Liver (tissue), 9 donors: ENCODE data around the gene MYL6B. TPM values are rescaled to one million over a fixed set of nuclear protein-coding genes. Genes with fewer than 3 reads are reported as not detected.

ENCODE experiments used
- DNase-seq: peaks from one replicate; pipeline ENCODE4 v3.0.0-alpha.2; 2017; ENCODE audit warnings: low spot score
- H3K27ac ChIP-seq, 2 donors: one replicate each; pipeline ENCODE4 v1.7.0; 2013; ENCODE audit warnings: inconsistent platforms in 2 of 2, low read length in 2 of 2, control low read depth in 1 of 2, low read depth in 1 of 2, mild to moderate bottlenecking in 1 of 2
- H3K27me3 ChIP-seq, 4 donors: one replicate each; pipeline versions ENCODE4 v1.6.1 to v1.7.0; 2013; ENCODE audit warnings: low read length in 3 of 4, inconsistent platforms in 1 of 4, mild to moderate bottlenecking in 1 of 4, moderate library complexity in 1 of 4; ENCODE audit not compliant: control insufficient read depth in 4 of 4, insufficient read depth in 4 of 4
- H3K36me3 ChIP-seq, 4 donors: one replicate each; pipeline versions ENCODE4 v1.6.1 to v1.7.0; 2013; ENCODE audit warnings: low read length in 3 of 4, mild to moderate bottlenecking in 3 of 4, low read depth in 1 of 4, moderate library complexity in 1 of 4; ENCODE audit not compliant: control insufficient read depth in 4 of 4, insufficient read depth in 3 of 4
- H3K4me1 ChIP-seq, 4 donors: one replicate each; pipeline versions ENCODE4 v1.6.1 to v1.7.0; 2013; ENCODE audit warnings: low read length in 3 of 4, mild to moderate bottlenecking in 3 of 4, moderate library complexity in 1 of 4; ENCODE audit not compliant: control insufficient read depth in 4 of 4, insufficient read depth in 4 of 4
- H3K4me3 ChIP-seq, 3 donors: one replicate each; pipeline versions ENCODE4 v1.6.1 to v1.7.0; 2013; ENCODE audit warnings: low read length in 3 of 3, control low read depth in 1 of 3, low read depth in 1 of 3, mild to moderate bottlenecking in 1 of 3
- H3K9ac ChIP-seq, 2 donors: one replicate each; pipeline ENCODE4 v1.7.0; 2013; ENCODE audit warnings: low read length in 2 of 2, mild to moderate bottlenecking in 2 of 2, moderate library complexity in 2 of 2, control low read depth in 1 of 2, low read depth in 1 of 2
- H3K9me3 ChIP-seq, 4 donors: one replicate each; pipeline versions ENCODE4 v1.6.1 to v1.7.0; 2013; ENCODE audit warnings: low read length in 3 of 4; ENCODE audit not compliant: control insufficient read depth in 4 of 4
- EGR1 ChIP-seq, 2 donors: IDR thresholded peaks; 2 replicates each; pipeline ENCODE4 v1.6.1; 2016 to 2018; ENCODE audit warnings: antibody characterized with exemption in 2 of 2, low read depth in 2 of 2
- FOXA1 ChIP-seq: IDR thresholded peaks from 2 replicates; pipeline ENCODE4 v1.6.1; 2016; ENCODE audit warnings: antibody characterized with exemption
- FOXA2 ChIP-seq: IDR thresholded peaks from 2 replicates; pipeline ENCODE4 v1.6.1; 2016; ENCODE audit warnings: antibody characterized with exemption
- GABPA ChIP-seq, 2 donors: IDR thresholded peaks in 1 of 2; conservative IDR thresholded peaks in 1 of 2; 2 replicates each; pipeline ENCODE4 v1.6.1; 2016; ENCODE audit warnings: antibody characterized with exemption in 2 of 2, mild to moderate bottlenecking in 1 of 2, moderate library complexity in 1 of 2
- HNF4A ChIP-seq, 2 donors: conservative IDR thresholded peaks; 2 replicates each; pipeline ENCODE4 v1.6.1; 2016; ENCODE audit warnings: antibody characterized with exemption in 2 of 2, mild to moderate bottlenecking in 2 of 2
- HNF4G ChIP-seq: IDR thresholded peaks from 2 replicates; pipeline ENCODE4 v1.6.1; 2016; ENCODE audit warnings: antibody characterized with exemption
- JUND ChIP-seq, 2 donors: IDR thresholded peaks; 2 replicates each; pipeline ENCODE4 v1.6.1; 2016; ENCODE audit warnings: antibody characterized with exemption in 2 of 2
- NR2F2 ChIP-seq: IDR thresholded peaks from 2 replicates; pipeline ENCODE4 v1.6.1; 2016; ENCODE audit warnings: antibody characterized with exemption
- RAD21 ChIP-seq, 2 donors: IDR thresholded peaks; 2 replicates each; pipeline ENCODE4 v1.6.1; 2016; ENCODE audit warnings: antibody characterized with exemption in 2 of 2, mild to moderate bottlenecking in 2 of 2
- RXRA ChIP-seq, 2 donors: IDR thresholded peaks; 2 replicates each; pipeline ENCODE4 v1.6.1; 2017 to 2018; ENCODE audit warnings: antibody characterized with exemption in 2 of 2, mild to moderate bottlenecking in 1 of 2
- SP1 ChIP-seq: IDR thresholded peaks from 2 replicates; pipeline ENCODE4 v1.6.1; 2018; ENCODE audit warnings: antibody characterized with exemption, mild to moderate bottlenecking
- TAF1 ChIP-seq: conservative IDR thresholded peaks from 2 replicates; pipeline ENCODE4 v1.6.1; 2016; ENCODE audit warnings: antibody characterized with exemption, mild to moderate bottlenecking
- YY1 ChIP-seq: IDR thresholded peaks from 2 replicates; pipeline ENCODE4 v1.6.1; 2016; ENCODE audit warnings: antibody characterized with exemption, mild to moderate bottlenecking
- WGBS: extraction: QIAGEN DNeasy Blood & Tissue Kit; methylation state at CpG from one replicate; pipeline ENCODE4 v1.1.7; 2013; 5-methylcytosine and 5-hydroxymethylcytosine counted together
- polyA plus RNA-seq, 2 donors: library from polyadenylated mRNA; stranded (reverse) in 1 of 2; unstranded in 1 of 2; fragments of 200-250 nt in 1 of 2; fragments of >200 nt in 1 of 2; fragmentation: Nextera tagmentation in 1 of 2; extraction: Ambion mirVana in 1 of 2; gene quantifications; one replicate each; pipeline versions ENCODE4 v1.2.1 to v1.2.3, GENCODE V29; 2013 to 2015
- total RNA-seq, 2 donors: library from RNA; depleted of rRNA; stranded (reverse); fragments of >200 nt; gene quantifications; one replicate each; pipeline ENCODE4 v1.2.3, GENCODE V29; 2014
- TF ChIP-seq, protein P1 (sequence below): IDR thresholded peaks from 2 replicates; pipeline ENCODE4 v1.6.1; 2016; ENCODE audit warnings: antibody characterized with exemption
- TF ChIP-seq, protein P2 (sequence below): IDR thresholded peaks from 2 replicates; pipeline ENCODE4 v1.6.1; 2016; ENCODE audit warnings: antibody characterized with exemption, mild to moderate bottlenecking
- TF ChIP-seq, protein P3 (sequence below): IDR thresholded peaks from 2 replicates; pipeline ENCODE4 v1.6.1; 2016; ENCODE audit warnings: antibody characterized with exemption
- TF ChIP-seq, protein P4 (sequence below): fragments of 150-350 bp; IDR thresholded peaks from 2 replicates; pipeline ENCODE4 v1.5.1; 2017; ENCODE audit warnings: improper control_type of control experiment, low read depth, low read length; ENCODE audit not compliant: missing input control
- TF ChIP-seq, protein P5 (sequence below): IDR thresholded peaks from 2 replicates; pipeline ENCODE4 v1.6.1; 2016; ENCODE audit warnings: antibody characterized with exemption
- donor health status: healthy.
- donor health status: healthy.
- donor health status: healthy.
- donor health status: healthy.
- donor health status: healthy.

Gene MYL6B
- total and polyA plus RNA-seq, 4 donors: 3.7 to 14.2 (median 12.6) TPM

DNA sequence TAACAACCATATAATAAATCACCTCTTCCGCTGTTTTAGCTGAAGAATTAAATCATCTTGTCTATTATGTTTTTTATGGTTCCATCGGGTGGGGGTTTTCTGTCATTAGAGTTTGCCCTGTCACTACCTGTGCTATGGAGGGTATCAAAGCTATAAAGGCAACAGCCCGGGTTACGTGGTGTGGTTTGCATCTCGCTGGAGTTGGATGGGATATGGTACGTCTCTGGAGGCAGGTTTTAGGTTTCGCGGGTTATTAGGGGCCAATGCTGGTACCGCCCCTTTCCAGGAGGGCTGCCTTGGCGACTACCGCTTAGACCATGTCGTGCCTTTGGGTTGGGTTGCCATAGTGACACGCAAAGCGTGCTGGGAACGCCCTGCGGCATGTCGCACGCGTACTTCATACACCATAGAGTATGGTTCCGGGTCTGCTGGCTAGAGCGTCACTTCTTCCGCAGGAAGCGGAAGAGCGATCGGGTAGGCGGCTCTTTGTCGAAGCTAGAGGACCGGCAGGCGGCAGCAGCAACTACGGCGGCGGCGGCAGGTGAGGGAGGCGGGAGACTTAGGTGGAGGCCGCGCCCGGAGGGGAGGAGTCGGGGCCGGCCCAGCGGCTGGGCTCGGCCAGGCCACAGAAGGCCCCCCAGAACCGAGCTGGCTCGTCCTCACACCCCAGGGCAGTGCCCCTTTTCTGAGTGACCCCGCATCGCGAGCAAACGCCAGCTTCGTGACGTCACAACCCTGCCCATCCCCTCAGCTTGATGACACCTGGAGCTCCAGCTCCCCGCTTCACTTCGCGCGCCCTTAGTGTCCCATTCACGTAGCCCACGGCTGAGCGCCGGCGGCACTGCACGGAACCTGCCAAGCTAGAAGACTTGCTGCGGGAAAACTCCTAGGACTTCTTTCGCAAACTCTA is 34.4 kb upstream of the MYL6B start, which contains the start of gene ZC3H10:
Gene ZC3H10, plus strand, starts transcription at position 489 of the 910 bp plus-strand sequence. CDS start 2,297 bp downstream, outside the sequence.
- under 1% methylated on average over 61 of the region's 61 CpGs for WGBS

More for the DNA sequence above, 34.4 kb upstream of the MYL6B start, which contains the start of gene ZC3H10:
- peak within 1 kb of the TSS; percentile 93 to 96 for H3K27ac ChIP-seq
- H3K9me3 ChIP-seq: no peaks in the 10 kb centered on the region
- H3K36me3 ChIP-seq: peaks cover 0 to 6% (median 2%) of the 10 kb centered on the region in 4 donors
- peak within 1 kb of the TSS; percentile 69 to 98 for H3K9ac ChIP-seq
- peaks cover 33 to 56% (median 45%) of the 10 kb centered on the region in 4 donors for H3K4me1 ChIP-seq
- peak; percentile 93 for DNase-seq
- no peak for TF ChIP-seq HNF4G
- TF ChIP-seq, protein P1, sequence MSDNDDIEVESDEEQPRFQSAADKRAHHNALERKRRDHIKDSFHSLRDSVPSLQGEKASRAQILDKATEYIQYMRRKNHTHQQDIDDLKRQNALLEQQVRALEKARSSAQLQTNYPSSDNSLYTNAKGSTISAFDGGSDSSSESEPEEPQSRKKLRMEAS: peak; percentile 97
- peak; percentile 41 to 69 for TF ChIP-seq JUND (IDR thresholded peaks at IDR 0.05)
- TF ChIP-seq, protein P2, sequence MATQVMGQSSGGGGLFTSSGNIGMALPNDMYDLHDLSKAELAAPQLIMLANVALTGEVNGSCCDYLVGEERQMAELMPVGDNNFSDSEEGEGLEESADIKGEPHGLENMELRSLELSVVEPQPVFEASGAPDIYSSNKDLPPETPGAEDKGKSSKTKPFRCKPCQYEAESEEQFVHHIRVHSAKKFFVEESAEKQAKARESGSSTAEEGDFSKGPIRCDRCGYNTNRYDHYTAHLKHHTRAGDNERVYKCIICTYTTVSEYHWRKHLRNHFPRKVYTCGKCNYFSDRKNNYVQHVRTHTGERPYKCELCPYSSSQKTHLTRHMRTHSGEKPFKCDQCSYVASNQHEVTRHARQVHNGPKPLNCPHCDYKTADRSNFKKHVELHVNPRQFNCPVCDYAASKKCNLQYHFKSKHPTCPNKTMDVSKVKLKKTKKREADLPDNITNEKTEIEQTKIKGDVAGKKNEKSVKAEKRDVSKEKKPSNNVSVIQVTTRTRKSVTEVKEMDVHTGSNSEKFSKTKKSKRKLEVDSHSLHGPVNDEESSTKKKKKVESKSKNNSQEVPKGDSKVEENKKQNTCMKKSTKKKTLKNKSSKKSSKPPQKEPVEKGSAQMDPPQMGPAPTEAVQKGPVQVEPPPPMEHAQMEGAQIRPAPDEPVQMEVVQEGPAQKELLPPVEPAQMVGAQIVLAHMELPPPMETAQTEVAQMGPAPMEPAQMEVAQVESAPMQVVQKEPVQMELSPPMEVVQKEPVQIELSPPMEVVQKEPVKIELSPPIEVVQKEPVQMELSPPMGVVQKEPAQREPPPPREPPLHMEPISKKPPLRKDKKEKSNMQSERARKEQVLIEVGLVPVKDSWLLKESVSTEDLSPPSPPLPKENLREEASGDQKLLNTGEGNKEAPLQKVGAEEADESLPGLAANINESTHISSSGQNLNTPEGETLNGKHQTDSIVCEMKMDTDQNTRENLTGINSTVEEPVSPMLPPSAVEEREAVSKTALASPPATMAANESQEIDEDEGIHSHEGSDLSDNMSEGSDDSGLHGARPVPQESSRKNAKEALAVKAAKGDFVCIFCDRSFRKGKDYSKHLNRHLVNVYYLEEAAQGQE: peak; percentile 78
- TF ChIP-seq RXRA (IDR thresholded peaks at IDR 0.05): peak; percentile 66 to 71
- TF ChIP-seq, protein P3, sequence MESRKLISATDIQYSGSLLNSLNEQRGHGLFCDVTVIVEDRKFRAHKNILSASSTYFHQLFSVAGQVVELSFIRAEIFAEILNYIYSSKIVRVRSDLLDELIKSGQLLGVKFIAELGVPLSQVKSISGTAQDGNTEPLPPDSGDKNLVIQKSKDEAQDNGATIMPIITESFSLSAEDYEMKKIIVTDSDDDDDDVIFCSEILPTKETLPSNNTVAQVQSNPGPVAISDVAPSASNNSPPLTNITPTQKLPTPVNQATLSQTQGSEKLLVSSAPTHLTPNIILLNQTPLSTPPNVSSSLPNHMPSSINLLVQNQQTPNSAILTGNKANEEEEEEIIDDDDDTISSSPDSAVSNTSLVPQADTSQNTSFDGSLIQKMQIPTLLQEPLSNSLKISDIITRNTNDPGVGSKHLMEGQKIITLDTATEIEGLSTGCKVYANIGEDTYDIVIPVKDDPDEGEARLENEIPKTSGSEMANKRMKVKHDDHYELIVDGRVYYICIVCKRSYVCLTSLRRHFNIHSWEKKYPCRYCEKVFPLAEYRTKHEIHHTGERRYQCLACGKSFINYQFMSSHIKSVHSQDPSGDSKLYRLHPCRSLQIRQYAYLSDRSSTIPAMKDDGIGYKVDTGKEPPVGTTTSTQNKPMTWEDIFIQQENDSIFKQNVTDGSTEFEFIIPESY: peak; percentile 74
- TF ChIP-seq YY1: peak; percentile 90
- TF ChIP-seq RAD21 (IDR thresholded peaks at IDR 0.05): peak; percentile 62 to 65
- TF ChIP-seq HNF4A (conservative IDR thresholded peaks at IDR 0.05): peak; percentile 8 to 9
- peak; percentile 71 to 96 for TF ChIP-seq EGR1 (IDR thresholded peaks at IDR 0.05; ENCODE audit: low read depth in 2 of 2)
- TF ChIP-seq, protein P4, sequence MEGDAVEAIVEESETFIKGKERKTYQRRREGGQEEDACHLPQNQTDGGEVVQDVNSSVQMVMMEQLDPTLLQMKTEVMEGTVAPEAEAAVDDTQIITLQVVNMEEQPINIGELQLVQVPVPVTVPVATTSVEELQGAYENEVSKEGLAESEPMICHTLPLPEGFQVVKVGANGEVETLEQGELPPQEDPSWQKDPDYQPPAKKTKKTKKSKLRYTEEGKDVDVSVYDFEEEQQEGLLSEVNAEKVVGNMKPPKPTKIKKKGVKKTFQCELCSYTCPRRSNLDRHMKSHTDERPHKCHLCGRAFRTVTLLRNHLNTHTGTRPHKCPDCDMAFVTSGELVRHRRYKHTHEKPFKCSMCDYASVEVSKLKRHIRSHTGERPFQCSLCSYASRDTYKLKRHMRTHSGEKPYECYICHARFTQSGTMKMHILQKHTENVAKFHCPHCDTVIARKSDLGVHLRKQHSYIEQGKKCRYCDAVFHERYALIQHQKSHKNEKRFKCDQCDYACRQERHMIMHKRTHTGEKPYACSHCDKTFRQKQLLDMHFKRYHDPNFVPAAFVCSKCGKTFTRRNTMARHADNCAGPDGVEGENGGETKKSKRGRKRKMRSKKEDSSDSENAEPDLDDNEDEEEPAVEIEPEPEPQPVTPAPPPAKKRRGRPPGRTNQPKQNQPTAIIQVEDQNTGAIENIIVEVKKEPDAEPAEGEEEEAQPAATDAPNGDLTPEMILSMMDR: peak; percentile 34
- TF ChIP-seq, protein P5, sequence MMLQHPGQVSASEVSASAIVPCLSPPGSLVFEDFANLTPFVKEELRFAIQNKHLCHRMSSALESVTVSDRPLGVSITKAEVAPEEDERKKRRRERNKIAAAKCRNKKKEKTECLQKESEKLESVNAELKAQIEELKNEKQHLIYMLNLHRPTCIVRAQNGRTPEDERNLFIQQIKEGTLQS: peak; percentile 44
- peak; percentile 18 for TF ChIP-seq TAF1
- TF ChIP-seq FOXA1: no peak
- peak; percentile 36 for TF ChIP-seq NR2F2
- TF ChIP-seq SP1: peak; percentile 79
- no peak for TF ChIP-seq FOXA2
- TF ChIP-seq GABPA (IDR thresholded peaks at IDR 0.05 in 1 of 2, conservative IDR thresholded peaks at IDR 0.05 in 1 of 2): peak; percentile 88 to 98
- H3K4me3 ChIP-seq: peak within 1 kb of the TSS; percentile 74 to 97 (median 95)
- H3K27me3 ChIP-seq: no peaks in the 10 kb centered on the region
